Gastrocnemius medialis (tissue), 4 donors: ENCODE measurements around the gene VSTM2L. TPM values are rescaled to one million over a fixed set of nuclear protein-coding genes. Genes with fewer than 3 reads are reported as not detected.

Experiments
- ATAC-seq, 2 donors: fragments of 150-250 bp; one replicate each; pipeline ENCODE4 v1.9.1; 2016
- DNase-seq, 2 donors: peaks; one replicate each; pipeline ENCODE4 v3.0.0-alpha.2; 2019
- H3K27ac ChIP-seq, 4 donors: fragments of 200-600 bp; sonication (generic); 1 replicate in 1 of 4; 2 replicates in 3 of 4; pipeline ENCODE4 v1.5.1; 2016 to 2018; ENCODE audit warnings: mild to moderate bottlenecking in 2 of 4, moderate library complexity in 1 of 4
- H3K27me3 ChIP-seq, 3 donors: fragments of 200-600 bp; sonication (generic) in 2 of 3; 1 replicate in 1 of 3; 2 replicates in 2 of 3; pipeline versions ENCODE4 v1.5.1 to v1.6.0; 2016 to 2019; ENCODE audit warnings: mild to moderate bottlenecking in 1 of 3, moderate library complexity in 1 of 3
- H3K36me3 ChIP-seq, 2 donors: fragments of 200-600 bp; sonication (generic) in 1 of 2; one replicate each; pipeline ENCODE4 v1.5.1; 2017 to 2018
- H3K4me1 ChIP-seq, 2 donors: fragments of 200-600 bp; sonication (generic) in 1 of 2; one replicate each; pipeline ENCODE4 v1.5.1; 2016 to 2017; ENCODE audit warnings: mild to moderate bottlenecking in 2 of 2
- H3K4me3 ChIP-seq, 4 donors: fragments of 200-600 bp; sonication (generic) in 3 of 4; 1 replicate in 1 of 4; 2 replicates in 3 of 4; pipeline ENCODE4 v1.5.1; 2016 to 2019; ENCODE audit warnings: mild to moderate bottlenecking in 2 of 4
- H3K9me3 ChIP-seq, 3 donors: fragments of 200-600 bp; sonication (generic) in 2 of 3; 1 replicate in 1 of 3; 2 replicates in 2 of 3; pipeline ENCODE4 v1.5.1; 2016 to 2019
- POLR2A ChIP-seq, 2 donors: fragments of 450-650 bp; IDR thresholded peaks; one replicate each; pipeline ENCODE4 v1.6.1; 2017; ENCODE audit warnings: antibody characterized with exemption in 2 of 2, mild to moderate bottlenecking in 2 of 2, moderate library complexity in 2 of 2
- in situ Hi-C, 4 donors: fragments of 200-750 bp; cut with MboI; loops; one replicate each; pipeline versions ENCODE4 v1.15.0 to v1.8.0; 2017; ENCODE audit warnings: low sequenced_read_pairs in 4 of 4
- intact Hi-C: fragments of 100-400 bp; cut with DNase I; formaldehyde crosslinking; loops from one replicate; pipeline ENCODE4 v1.15.1; 2023; ENCODE audit warnings: low total_unique reads
- total RNA-seq, 4 donors: library from RNA; depleted of rRNA; stranded (reverse); fragments of >200 nt; gene quantifications; one replicate each; pipeline versions ENCODE4 v1.1.0 to v1.2.3, GENCODE V29; 2016
- TF ChIP-seq, protein P1 (sequence below), 5 experiments: fragments of 450-650 bp in 3 of 5; fragments of 200-600 bp in 2 of 5; sonication (generic) in 2 of 5; IDR thresholded peaks in 4 of 5; conservative IDR thresholded peaks in 1 of 5; 1 replicate in 4 of 5; 2 replicates in 1 of 5; pipeline ENCODE4 v1.5.1; 2016 to 2019; ENCODE audit warnings: antibody characterized with exemption in 5 of 5, mild to moderate bottlenecking in 3 of 5, moderate library complexity in 3 of 5

VSTM2L gene
- total RNA-seq, 4 donors from 2014 or later, result 1.6 to 2.6 (median 2.4) TPM; not detected in 1

DNA sequence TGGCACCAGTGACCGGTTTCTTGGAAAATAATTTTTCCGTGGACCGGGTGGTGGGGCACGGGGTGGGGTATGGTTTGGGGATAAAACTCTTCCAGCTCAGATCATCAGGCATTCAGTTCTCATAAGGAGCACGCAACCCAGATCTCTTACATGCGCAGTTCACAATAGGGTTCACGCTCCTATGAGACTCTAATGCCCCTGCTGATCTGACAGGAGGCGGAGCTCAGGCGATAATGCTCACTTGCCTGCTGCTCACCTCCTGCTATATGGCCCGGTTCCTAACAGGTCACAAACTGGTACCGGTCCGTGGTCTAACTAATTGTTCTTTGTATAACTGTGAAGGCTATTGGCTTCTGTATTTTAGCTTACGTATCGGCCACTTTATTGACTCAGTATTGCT lies 51.7 kb downstream of the VSTM2L start:
- TF ChIP-seq, protein P1, sequence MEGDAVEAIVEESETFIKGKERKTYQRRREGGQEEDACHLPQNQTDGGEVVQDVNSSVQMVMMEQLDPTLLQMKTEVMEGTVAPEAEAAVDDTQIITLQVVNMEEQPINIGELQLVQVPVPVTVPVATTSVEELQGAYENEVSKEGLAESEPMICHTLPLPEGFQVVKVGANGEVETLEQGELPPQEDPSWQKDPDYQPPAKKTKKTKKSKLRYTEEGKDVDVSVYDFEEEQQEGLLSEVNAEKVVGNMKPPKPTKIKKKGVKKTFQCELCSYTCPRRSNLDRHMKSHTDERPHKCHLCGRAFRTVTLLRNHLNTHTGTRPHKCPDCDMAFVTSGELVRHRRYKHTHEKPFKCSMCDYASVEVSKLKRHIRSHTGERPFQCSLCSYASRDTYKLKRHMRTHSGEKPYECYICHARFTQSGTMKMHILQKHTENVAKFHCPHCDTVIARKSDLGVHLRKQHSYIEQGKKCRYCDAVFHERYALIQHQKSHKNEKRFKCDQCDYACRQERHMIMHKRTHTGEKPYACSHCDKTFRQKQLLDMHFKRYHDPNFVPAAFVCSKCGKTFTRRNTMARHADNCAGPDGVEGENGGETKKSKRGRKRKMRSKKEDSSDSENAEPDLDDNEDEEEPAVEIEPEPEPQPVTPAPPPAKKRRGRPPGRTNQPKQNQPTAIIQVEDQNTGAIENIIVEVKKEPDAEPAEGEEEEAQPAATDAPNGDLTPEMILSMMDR (IDR thresholded peaks at IDR 0.05 in 4 of 5, conservative IDR thresholded peaks at IDR 0.05 in 1 of 5), result no peak
- no peak for TF ChIP-seq POLR2A (IDR thresholded peaks at IDR 0.05)
- ATAC-seq, result no peak

DNA sequence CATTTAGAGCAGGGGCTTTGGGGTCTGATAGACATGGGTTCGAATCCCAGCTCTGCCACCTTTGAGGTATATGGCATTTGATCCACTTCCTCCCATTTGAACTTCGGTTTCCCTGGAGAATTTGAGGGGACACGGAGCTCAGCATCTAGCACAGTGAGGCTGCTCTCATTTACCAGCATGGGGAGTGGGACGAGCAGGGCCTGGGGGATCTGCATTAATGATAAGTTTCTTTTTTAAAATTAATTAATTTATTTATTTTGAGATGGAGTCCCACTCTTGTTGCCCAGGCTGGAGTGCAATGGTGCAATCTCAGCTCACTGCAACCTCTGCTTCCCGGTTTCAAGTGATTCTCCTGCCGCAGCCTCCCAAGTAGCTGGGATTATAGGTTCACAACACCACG lies 52.6 kb downstream of the VSTM2L start:
- ATAC-seq (no peak), DNase-seq (no peak)
- TF ChIP-seq, protein P1 (IDR thresholded peaks at IDR 0.05 in 4 of 5, conservative IDR thresholded peaks at IDR 0.05 in 1 of 5), result no peak
- no peak for TF ChIP-seq POLR2A (IDR thresholded peaks at IDR 0.05)
- H3K9me3 ChIP-seq, result no peaks in the 10 kb centered on the region
- in situ Hi-C loops, result no loop called here
- no peaks in the 10 kb centered on the region for H3K27me3 ChIP-seq
- H3K27ac ChIP-seq, result no peak overlapping the region
- intact Hi-C loops, result no loop called here
- H3K36me3 ChIP-seq, result no peaks in the 10 kb centered on the region
- H3K4me1 ChIP-seq, result no peaks in the 10 kb centered on the region
- no peak overlapping the region for H3K4me3 ChIP-seq

More for the DNA sequence above, 51.7 kb downstream of the VSTM2L start:
- no peaks in the 10 kb centered on the region for H3K9me3 ChIP-seq
- H3K36me3 ChIP-seq, result no peaks in the 10 kb centered on the region
- H3K4me1 ChIP-seq, result no peaks in the 10 kb centered on the region
- in situ Hi-C loops (no loop called here), intact Hi-C loops (no loop called here)
- H3K27me3 ChIP-seq, result no peaks in the 10 kb centered on the region
- H3K27ac ChIP-seq, result no peak overlapping the region
- H3K4me3 ChIP-seq, result no peak overlapping the region
- no peak for DNase-seq

DNA sequence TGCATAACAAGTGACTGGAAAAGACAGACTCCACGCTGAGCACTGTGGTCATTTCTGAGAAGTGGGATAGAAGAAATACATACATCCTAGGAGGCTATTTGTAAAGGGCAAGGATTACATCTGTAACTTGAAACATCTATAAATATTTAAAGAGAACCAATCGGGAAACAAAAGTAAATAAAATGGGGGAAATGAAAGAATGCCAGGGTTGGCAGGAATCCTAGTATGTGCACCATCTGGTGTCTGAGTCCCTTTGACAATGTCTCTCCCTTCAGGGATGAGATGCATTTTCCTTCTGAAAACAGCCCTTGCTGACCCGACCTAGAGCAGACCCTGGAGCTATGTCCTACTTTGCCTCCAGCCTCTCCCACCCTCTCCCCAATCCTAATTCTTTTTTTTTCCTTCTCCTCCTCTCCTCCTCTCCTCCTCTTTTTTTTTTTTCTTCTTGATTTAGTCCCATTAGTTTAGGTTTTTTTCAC lies 53.2 kb downstream of the VSTM2L start:
- no peak for TF ChIP-seq POLR2A (IDR thresholded peaks at IDR 0.05)
- TF ChIP-seq, protein P1 (IDR thresholded peaks at IDR 0.05 in 4 of 5, conservative IDR thresholded peaks at IDR 0.05 in 1 of 5), result no peak
- no peaks in the 10 kb centered on the region for H3K9me3 ChIP-seq
- H3K36me3 ChIP-seq, result no peaks in the 10 kb centered on the region
- ATAC-seq (no peak), DNase-seq (no peak)
- no peak overlapping the region for H3K4me3 ChIP-seq
- no peaks in the 10 kb centered on the region for H3K27me3 ChIP-seq
- H3K4me1 ChIP-seq, result no peaks in the 10 kb centered on the region
- intact Hi-C loops, result no loop called here
- no peak overlapping the region for H3K27ac ChIP-seq
- in situ Hi-C loops, result no loop called here

GRCh38 chr20:37958856-37959520 lies 56.1 kb downstream of the VSTM2L start:
- DNase-seq (no peak), ATAC-seq (no peak)
- in situ Hi-C loops, result no loop called here

More at GRCh38 chr20:37958856-37959520, 56.1 kb downstream of the VSTM2L start:
- no peaks in the 10 kb centered on the region for H3K27me3 ChIP-seq
- TF ChIP-seq, protein P1 (IDR thresholded peaks at IDR 0.05 in 4 of 5, conservative IDR thresholded peaks at IDR 0.05 in 1 of 5), result no peak
- TF ChIP-seq POLR2A (IDR thresholded peaks at IDR 0.05), result no peak
- no peaks in the 10 kb centered on the region for H3K36me3 ChIP-seq
- H3K27ac ChIP-seq, result no peak overlapping the region
- no peaks in the 10 kb centered on the region for H3K4me1 ChIP-seq
- H3K9me3 ChIP-seq, result no peaks in the 10 kb centered on the region
- no peak overlapping the region for H3K4me3 ChIP-seq
- intact Hi-C loops, result no loop called here
